ENCODE results near the gene DAD1.
"Not testable (repeated sequence)": the region's sequence is repeated elsewhere in the genome, so short reads cannot be mapped to it uniquely, and the experiment has no call there.

Gene DAD1

DNA sequence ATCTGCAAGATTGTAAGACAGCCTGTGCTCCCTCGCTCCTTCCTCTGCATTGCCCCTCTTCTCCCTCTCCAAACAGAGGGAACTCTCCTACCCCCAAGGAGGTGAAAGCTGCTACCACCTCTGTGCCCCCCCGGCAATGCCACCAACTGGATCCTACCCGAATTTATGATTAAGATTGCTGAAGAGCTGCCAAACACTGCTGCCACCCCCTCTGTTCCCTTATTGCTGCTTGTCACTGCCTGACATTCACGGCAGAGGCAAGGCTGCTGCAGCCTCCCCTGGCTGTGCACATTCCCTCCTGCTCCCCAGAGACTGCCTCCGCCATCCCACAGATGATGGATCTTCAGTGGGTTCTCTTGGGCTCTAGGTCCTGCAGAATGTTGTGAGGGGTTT lies 37.4 kb downstream of the DAD1 start:
- no peak for DNase-seq

DNA sequence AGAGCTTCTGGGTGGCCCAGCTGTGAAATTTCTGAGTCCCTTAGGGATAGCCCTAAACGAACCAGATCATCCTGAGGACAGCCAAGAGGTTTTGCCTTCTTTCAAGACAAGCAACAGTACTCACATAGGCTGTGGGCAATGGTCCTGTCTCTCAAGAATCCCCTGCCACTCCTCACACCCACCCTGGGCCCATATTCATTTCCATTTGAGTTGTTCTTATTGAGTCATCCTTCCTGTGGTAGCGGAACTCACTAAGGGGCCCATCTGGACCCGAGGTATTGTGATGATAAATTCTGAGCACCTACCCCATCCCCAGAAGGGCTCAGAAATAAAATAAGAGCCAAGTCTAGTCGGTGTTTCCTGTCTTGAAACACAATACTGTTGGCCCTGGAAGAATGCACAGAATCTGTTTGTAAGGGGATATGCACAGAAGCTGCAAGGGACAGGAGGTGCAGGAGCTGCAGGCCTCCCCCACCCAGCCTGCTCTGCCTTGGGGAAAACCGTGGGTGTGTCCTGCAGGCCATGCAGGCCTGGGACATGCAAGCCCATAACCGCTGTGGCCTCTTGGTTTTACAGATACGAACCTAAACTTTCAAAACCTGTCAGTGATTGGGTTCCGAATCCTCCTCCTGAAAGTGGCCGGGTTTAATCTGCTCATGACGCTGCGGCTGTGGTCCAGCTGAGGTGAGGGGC lies 38.9 kb downstream of the DAD1 start:
- DNase-seq, result no peak

DNA sequence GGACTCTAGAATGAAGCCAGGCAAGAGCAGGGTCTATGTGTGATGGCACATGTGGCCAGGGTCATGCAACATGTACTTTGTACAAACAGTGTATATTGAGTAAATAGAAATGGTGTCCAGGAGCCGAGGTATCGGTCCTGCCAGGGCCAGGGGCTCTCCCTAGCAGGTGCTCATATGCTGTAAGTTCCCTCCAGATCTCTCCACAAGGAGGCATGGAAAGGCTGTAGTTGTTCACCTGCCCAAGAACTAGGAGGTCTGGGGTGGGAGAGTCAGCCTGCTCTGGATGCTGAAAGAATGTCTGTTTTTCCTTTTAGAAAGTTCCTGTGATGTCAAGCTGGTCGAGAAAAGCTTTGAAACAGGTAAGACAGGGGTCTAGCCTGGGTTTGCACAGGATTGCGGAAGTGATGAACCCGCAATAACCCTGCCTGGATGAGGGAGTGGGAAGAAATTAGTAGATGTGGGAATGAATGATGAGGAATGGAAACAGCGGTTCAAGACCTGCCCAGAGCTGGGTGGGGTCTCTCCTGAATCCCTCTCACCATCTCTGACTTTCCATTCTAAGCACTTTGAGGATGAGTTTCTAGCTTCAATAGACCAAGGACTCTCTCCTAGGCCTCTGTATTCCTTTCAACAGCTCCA lies 39.6 kb downstream of the DAD1 start:
- DNase-seq, result no peak

GRCh38 chr14:22547948-22548750 lies 40.9 kb downstream of the DAD1 start:
- DNase-seq, result no peak

GRCh38 chr14:22547313-22547947 lies 41.6 kb downstream of the DAD1 start:
- no peak for DNase-seq

GRCh38 chr14:22546722-22547071 lies 42.3 kb downstream of the DAD1 start:
- DNase-seq, result no peak

GRCh38 chr14:22545842-22546721 lies 42.9 kb downstream of the DAD1 start:
- no peak for DNase-seq

- no peak for DNase-seq
Observed at GRCh38 chr14:22544881-22545420, 44.1 kb downstream of the DAD1 start.

DNA sequence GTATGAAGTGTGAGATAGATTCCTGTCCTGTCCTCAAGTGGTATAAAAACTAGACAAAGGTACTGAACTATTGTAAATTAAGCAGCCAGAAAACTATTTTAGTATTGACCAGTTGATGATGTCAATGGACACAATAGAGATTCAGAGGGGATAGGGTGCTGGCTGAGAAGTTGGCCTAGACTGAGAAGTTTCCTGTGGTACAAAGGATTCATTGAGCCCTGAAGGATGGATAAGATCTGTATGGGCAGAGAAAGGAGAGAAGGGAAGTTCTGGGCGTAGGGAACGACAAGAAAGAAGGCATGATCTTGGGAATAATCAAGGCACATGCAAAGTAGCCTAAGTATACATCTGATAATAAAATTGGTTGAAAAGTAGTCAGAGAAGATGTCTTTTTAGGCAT lies 44.6 kb downstream of the DAD1 start:
- no peak for DNase-seq

DNA sequence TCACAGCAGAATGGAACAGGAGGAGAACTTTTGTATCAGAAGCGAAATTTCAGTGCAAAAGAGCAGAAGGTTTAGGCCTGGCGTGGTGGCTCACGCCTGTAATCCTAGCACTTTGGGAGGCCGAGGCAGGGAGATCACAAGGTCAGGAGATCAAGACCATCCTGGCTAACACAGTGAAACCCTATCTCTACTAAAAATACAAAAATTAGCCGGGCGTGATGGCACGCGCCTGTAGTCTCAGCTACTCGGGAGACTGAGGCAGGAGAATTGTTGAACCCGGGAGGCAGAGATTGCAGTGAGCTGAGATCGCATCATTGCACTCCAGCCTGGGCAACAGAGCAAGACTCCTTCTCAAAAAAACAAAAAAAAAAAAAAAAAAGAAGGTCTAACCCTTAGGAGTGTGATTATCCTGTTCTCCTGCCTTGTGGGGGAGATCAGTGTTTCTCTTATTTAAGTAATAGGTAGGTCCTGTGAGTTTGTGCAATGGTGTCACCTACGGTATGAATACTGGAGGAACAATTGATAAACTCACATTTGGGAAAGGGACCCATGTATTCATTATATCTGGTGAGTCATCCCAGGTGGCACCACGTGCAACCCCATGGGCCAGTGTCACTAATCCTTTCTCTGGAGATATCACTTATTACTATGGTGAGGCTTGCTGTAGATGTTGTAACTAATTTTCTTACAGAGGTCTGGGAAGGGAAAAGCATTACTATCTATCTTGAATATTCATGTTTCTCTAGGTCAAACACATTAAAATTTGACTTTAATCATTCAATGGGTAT lies 45.3 kb downstream of the DAD1 start:
- DNase-seq, result not testable (repeated sequence)

GRCh38 chr14:22542360-22542759 lies 46.7 kb downstream of the DAD1 start:
- DNase-seq, result no peak

GRCh38 chr14:22541721-22542120 lies 47.3 kb downstream of the DAD1 start:
- no peak for DNase-seq

DNA sequence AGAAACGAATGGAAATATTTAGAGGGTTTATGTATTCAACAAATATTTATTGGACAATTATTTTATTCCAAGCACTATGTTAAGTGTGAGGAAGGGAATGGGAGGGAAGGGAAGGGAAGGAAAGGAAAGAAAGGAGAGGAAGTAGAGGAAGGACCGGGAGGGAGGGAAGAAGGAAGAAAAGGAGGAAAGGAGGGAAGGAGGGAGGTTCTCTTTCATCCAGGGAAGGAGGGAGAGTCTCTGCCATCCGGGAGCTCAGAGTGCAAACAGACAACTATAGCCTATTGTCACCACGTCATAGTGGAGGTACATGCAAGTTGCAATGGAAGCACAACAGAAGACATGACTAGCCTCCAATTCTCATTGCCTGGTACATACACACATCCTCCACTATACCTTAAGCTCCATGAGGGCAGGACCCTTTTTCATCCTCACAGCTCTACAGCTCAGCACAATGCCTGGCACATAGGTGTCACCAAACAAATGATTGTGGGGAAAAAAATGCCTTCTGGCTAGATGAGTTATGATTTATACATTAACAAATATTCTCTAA lies 48.1 kb downstream of the DAD1 start:
- DNase-seq, result no peak

- no peak for DNase-seq
Observed at GRCh38 chr14:22540293-22540692, 48.7 kb downstream of the DAD1 start.

GRCh38 chr14:22539831-22540230 lies 49.2 kb downstream of the DAD1 start:
- DNase-seq, result no peak

- no peak for DNase-seq
Observed at GRCh38 chr14:22538671-22539228, 50.3 kb downstream of the DAD1 start.

- DNase-seq, result no peak
Observed at GRCh38 chr14:22537436-22538310, 51.4 kb downstream of the DAD1 start.

- no peak for DNase-seq
Observed at GRCh38 chr14:22536853-22537338, 52.1 kb downstream of the DAD1 start.

DNA sequence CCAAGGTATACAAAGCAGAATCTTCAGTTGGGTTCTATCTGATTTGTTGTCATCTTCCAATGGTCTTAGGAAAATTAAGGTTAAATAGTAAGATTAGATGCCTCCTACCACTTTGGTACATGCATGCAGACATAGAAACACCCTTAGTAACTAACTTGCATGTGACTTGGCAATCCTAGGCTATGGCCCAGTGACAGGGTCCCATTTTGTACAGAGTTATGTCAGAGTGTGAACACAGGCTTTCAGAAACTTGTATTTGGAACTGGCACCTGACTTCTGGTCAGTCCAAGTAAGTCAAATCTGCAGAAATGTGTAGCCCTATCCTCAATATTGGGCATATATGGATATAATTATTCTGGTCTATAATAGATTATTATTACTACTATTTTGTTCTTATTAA lies 53.1 kb downstream of the DAD1 start:
- no peak for DNase-seq

DNA sequence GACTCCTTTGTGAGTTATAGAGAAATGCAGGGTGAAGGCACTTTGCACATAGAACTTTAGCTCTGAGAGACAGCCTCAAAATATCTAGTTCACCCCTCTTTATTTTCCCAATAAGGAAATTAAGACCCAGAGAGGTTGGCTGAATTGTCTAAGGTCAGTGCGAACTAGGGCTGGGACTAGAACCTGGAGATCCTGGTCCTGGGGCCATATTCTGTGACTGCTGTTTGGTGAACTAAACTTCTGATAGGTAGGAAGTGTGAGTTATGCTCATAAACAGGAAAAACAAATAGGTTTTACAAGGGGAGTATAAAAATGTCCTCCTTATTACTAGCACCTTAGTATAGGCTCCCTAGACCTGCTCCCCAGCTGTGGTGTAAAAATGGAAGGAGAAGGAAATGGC lies 53.9 kb downstream of the DAD1 start:
- DNase-seq, result no peak

All from SHP77 (cell line).